Stomach (tissue), 4 donors: Measurements from ENCODE around the gene ATRX.

ENCODE experiments used
- CTCF ChIP-seq, 7 experiments: fragments of 450-650 bp in 4 of 7; fragments of 200-600 bp in 3 of 7; sonication (generic) in 3 of 7; IDR thresholded peaks; one replicate each; pipeline ENCODE4 v1.5.1; 2016 to 2019; ENCODE audit warnings: antibody characterized with exemption in 7 of 7, control low read depth in 2 of 7, mild to moderate bottlenecking in 1 of 7
- POLR2A ChIP-seq, 4 donors: fragments of 450-650 bp; IDR thresholded peaks; one replicate each; pipeline ENCODE4 v1.6.1; 2016; ENCODE audit warnings: antibody characterized with exemption in 4 of 4, control low read depth in 2 of 4, mild to moderate bottlenecking in 1 of 4, moderate library complexity in 1 of 4

- no peak for TF ChIP-seq POLR2A (IDR thresholded peaks at IDR 0.05)
- no peak for TF ChIP-seq CTCF (IDR thresholded peaks at IDR 0.05)
Observed at GRCh38 chrX:77691916-77692315, 94.1 kb downstream of the ATRX start.
